Duodenal mucosa (tissue), 2 donors: ENCODE results near the gene GJB5.
A peak's percentile ranks its signal among the peaks of the same experiment; 100 is the strongest.
"Not testable (repeated sequence)": the region's sequence is repeated elsewhere in the genome, so short reads cannot be mapped to it uniquely, and the experiment has no call there.

ENCODE experiments used
- H3K27ac ChIP-seq: one replicate; pipeline ENCODE4 v1.7.0; 2013; ENCODE audit warnings: low read depth, low read length
- H3K27me3 ChIP-seq, 2 donors: one replicate each; pipeline ENCODE4 v1.7.0; 2013; ENCODE audit warnings: low read length in 2 of 2, control low read depth in 1 of 2; ENCODE audit not compliant: insufficient read depth in 2 of 2, control insufficient read depth in 1 of 2
- H3K36me3 ChIP-seq, 2 donors: one replicate each; pipeline ENCODE4 v1.7.0; 2013; ENCODE audit warnings: low read length in 2 of 2, control low read depth in 1 of 2; ENCODE audit not compliant: insufficient read depth in 2 of 2, control insufficient read depth in 1 of 2
- H3K4me1 ChIP-seq, 2 donors: one replicate each; pipeline ENCODE4 v1.7.0; 2013; ENCODE audit warnings: low read length in 2 of 2, control low read depth in 1 of 2; ENCODE audit not compliant: insufficient read depth in 2 of 2, control insufficient read depth in 1 of 2
- H3K4me3 ChIP-seq, 2 donors: one replicate each; pipeline ENCODE4 v1.7.0; 2013; ENCODE audit warnings: low read length in 2 of 2, low read depth in 1 of 2
- H3K9ac ChIP-seq, 2 donors: one replicate each; pipeline ENCODE4 v1.7.0; 2013; ENCODE audit warnings: low read length in 2 of 2, low read depth in 1 of 2
- H3K9me3 ChIP-seq, 2 donors: one replicate each; pipeline ENCODE4 v1.7.0; 2013; ENCODE audit warnings: low read length in 2 of 2, control low read depth in 1 of 2; ENCODE audit not compliant: control insufficient read depth in 1 of 2

The GJB5 gene

DNA sequence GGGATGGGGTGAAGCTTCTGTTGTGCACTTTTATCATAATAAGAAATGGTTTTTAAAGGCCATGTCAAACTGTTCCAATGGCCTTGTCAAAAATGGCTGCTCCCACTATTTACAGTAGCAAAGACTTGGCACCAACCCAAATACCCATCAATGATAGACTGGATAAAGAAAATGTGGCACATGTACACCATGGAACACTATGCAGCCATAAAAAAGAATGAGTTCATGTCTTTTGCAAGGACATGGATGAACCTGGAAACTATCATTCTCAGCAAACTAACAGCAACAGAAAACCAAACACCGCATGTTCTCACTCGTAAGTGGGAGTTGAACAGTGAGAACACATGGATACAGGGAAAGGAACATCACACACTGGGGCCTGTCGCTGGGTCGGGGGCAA, 18.3 kb downstream of the GJB5 start:
- H3K27me3 ChIP-seq, H3K4me3 ChIP-seq, H3K4me1 ChIP-seq, H3K27ac ChIP-seq, H3K9me3 ChIP-seq, H3K9ac ChIP-seq, H3K36me3 ChIP-seq: not testable (repeated sequence)

DNA sequence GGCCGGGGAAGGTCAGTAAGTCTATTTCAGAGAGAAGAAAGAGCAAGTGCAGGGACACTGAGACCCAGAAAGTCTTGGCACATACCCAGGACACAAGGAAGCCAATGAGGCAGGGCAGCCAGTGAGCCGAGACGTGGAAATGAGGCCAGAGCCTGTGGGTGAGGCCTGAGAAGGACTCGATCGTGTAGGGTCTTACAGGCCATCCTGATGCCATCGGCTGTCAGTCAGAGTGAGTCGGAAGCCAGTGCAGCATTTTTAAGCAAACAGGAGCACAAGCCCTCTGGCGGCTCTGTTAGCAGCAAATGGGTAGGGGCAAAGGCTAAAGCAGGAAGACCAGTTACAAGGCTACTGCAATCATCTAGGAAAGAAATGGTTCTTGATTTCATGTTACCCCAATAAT, 20.1 kb downstream of the GJB5 start:
- no peak overlapping the region for H3K27ac ChIP-seq
- H3K9ac ChIP-seq: no peak overlapping the region
- H3K9me3 ChIP-seq: no peaks in the 10 kb centered on the region
- H3K4me1 ChIP-seq: no peaks in the 10 kb centered on the region
- peaks cover 0 to 15% of the 10 kb centered on the region in 2 donors for H3K27me3 ChIP-seq
- no peak overlapping the region for H3K4me3 ChIP-seq
- H3K36me3 ChIP-seq: no peaks in the 10 kb centered on the region

DNA sequence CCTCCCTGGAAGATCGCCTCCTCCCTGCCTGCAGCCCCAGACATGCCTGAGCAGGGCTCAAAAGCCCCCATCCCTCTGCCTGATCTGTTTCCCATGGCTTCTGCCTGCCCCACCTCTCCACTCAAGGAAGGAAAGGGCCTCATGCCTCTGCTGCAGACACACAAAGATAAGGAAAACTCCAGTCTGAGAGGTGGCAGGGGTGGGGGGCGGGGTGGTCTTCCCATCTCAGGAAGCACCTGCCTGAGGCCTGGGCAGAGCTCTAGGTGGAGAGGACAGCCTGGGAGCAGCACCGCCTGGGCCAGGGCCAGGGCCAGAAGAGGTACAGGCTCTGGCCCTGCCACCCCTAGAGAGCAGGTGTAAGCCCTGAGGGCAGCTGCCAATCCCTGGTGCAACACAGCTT, 22.1 kb downstream of the GJB5 start:
- Histone ChIP-seq H3K4me1 (peaks cover 0 to 13% of the 10 kb centered on the region in 2 donors), H3K27me3 (peaks cover 5 to 25% of the 10 kb centered on the region in 2 donors), H3K9me3 (no peaks in the 10 kb centered on the region), H3K9ac (no peak overlapping the region), H3K27ac (no peak overlapping the region), H3K36me3 (no peaks in the 10 kb centered on the region), H3K4me3 (no peak overlapping the region)

DNA sequence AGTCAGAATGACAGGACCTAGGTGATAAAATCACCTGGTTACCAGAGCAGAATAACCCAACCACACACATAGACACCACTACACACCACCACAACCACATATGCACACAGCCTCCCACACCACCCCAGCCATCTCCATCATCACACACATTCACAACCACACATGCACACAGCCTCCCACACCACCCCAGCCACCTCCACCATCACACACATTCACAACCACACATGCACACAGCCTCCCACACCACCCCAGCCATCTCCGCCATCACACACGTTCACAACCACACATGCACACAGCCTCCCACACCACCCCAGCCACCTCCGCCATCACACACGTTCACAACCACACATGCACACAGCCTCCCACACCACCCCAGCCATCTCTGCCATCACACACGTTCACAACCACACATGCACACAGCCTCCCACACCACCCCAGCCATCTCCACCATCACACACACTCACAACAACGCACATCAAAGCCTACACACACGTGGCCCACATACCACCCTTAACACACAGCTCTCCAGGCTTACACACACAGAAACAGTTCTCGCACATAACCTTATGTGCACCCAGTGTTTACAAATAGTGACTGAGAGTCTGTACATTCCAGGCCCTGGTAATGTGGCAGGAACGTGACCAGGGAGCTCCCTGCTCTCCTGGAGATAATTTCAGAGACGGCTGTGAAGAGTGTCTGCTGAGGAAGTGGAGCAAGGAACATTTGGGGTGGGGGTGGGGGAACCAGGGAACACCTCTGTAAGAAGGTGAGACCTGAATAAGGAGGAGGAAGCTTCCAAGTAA, 22.9 kb downstream of the GJB5 start:
- no peak overlapping the region for H3K4me3 ChIP-seq
- no peak overlapping the region for H3K9ac ChIP-seq
- no peaks in the 10 kb centered on the region for H3K9me3 ChIP-seq
- peaks cover 5 to 17% of the 10 kb centered on the region in 2 donors for H3K4me1 ChIP-seq
- no peak overlapping the region for H3K27ac ChIP-seq
- H3K27me3 ChIP-seq: peaks cover 12 to 29% of the 10 kb centered on the region in 2 donors
- H3K36me3 ChIP-seq: no peaks in the 10 kb centered on the region

DNA sequence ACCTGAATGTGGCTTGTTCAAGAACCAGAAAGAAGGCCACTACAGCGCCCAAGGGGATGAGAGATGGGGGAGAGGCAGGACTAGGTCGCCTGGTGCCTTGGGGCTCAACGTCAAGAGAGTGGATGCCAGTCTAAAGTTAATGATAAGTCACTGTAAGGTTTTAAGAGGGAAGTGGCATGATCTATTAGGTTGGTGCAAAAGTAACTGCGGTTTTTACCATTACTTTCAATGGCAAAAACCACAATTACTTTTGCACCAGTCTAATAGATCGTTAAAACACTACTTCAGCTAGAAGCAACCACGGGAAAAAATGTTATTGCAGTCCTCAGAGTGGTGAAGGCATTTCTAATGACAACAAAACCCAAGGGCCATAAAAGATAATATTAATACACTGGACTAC, 23.5 kb downstream of the GJB5 start:
- H3K36me3 ChIP-seq: no peaks in the 10 kb centered on the region
- no peak overlapping the region for H3K9ac ChIP-seq
- H3K9me3 ChIP-seq: no peaks in the 10 kb centered on the region
- no peak overlapping the region for H3K27ac ChIP-seq
- no peak overlapping the region for H3K4me3 ChIP-seq
- H3K4me1 ChIP-seq: peaks cover 5 to 17% of the 10 kb centered on the region in 2 donors
- peaks cover 12 to 32% of the 10 kb centered on the region in 2 donors for H3K27me3 ChIP-seq

DNA sequence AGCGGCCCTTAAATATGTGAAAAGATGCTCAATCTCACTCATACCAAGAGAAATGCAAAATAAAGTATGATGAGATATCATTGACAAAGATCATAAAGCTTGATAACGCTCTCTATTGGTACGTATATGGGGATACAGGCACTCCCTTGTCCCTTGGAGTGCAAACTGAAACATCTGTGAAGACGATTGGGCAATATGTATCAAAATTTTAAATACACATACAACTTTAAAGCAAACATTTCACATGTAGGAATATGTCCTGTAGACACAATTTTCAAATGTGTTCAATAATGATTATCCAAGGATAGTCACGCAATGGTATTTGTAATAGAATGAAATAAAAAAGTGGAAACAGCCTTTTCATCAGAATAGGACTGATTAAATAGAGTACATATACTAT, 24.2 kb downstream of the GJB5 start:
- Histone ChIP-seq H3K9ac (no peak overlapping the region), H3K27ac (no peak overlapping the region), H3K9me3 (no peaks in the 10 kb centered on the region), H3K36me3 (no peaks in the 10 kb centered on the region), H3K4me3 (no peak overlapping the region), H3K27me3 (peaks cover 12 to 32% of the 10 kb centered on the region in 2 donors), H3K4me1 (peaks cover 9 to 17% of the 10 kb centered on the region in 2 donors)

DNA sequence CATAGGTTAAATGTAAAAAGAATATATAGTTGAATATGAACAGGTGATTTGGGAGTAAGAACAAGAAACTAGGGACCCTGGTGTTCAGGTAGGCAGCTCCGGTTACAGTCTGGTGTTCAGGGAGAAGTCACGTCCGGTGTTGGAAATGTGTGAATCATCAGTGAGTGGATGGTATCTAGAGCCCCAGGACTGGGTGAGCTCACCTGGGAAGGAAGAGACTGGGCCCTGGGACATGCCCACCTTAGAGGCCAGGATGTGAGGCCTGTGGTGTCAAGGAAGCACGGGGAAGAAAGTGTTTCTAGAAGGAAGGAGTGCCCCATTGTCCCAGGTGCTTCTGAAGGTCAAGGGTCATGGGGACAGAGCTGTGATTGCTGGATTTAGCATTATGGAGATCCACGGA, 24.7 kb downstream of the GJB5 start:
- Histone ChIP-seq H3K9me3 (no peaks in the 10 kb centered on the region), H3K27ac (no peak overlapping the region), H3K27me3 (peaks cover 12 to 32% of the 10 kb centered on the region in 2 donors), H3K4me1 (peaks cover 11 to 17% of the 10 kb centered on the region in 2 donors), H3K36me3 (no peaks in the 10 kb centered on the region), H3K4me3 (no peak overlapping the region), H3K9ac (no peak overlapping the region)

DNA sequence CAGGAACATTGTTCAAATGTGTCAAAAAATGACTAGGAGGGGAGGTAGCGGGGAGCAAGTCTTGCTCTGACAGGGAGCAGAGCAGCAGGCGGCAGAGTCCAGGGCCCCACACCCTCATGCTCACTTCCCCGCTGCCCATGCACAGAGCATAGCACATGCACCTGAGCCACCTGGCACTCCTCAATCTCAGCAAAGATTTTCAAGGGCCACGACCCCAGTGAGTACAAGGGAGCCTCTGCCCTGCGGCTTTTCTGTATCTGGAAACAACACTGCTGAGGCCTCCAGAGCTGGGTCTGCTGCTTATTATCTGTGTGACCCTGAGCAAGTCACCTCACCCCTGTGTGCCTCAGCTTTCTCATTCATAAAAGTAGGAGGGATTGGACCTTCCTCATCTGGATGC, 25.1 kb downstream of the GJB5 start:
- Histone ChIP-seq H3K36me3 (no peaks in the 10 kb centered on the region), H3K9me3 (no peaks in the 10 kb centered on the region), H3K9ac (no peak overlapping the region), H3K4me3 (no peak overlapping the region), H3K27me3 (peaks cover 12 to 32% of the 10 kb centered on the region in 2 donors), H3K4me1 (peaks cover 11 to 17% of the 10 kb centered on the region in 2 donors), H3K27ac (no peak overlapping the region)

DNA sequence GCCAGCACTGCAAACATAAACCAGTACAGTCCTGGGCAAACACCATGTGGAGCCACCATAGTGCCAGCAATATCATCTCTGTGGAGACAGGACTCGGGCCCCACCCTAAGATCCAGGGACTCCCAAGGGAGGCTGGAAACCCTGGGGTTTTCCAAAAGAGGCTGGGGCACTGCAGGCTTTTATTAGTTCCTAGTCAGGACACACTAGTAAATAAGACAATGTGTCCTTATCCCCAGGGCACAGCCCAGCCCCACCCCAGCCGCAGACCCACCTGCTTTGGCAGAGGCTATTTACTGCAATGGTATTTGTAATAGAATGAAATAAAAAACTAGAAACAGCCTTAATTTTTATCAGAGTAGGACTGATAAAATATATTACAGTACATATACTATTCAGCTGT, 25.7 kb downstream of the GJB5 start:
- Histone ChIP-seq H3K9me3 (no peaks in the 10 kb centered on the region), H3K9ac (no peak overlapping the region), H3K4me3 (peak overlapping the region in 1 of 2 donors; percentile 57), H3K4me1 (peaks cover 11 to 17% of the 10 kb centered on the region in 2 donors), H3K36me3 (no peaks in the 10 kb centered on the region), H3K27ac (no peak overlapping the region), H3K27me3 (peaks cover 12 to 32% of the 10 kb centered on the region in 2 donors)

DNA sequence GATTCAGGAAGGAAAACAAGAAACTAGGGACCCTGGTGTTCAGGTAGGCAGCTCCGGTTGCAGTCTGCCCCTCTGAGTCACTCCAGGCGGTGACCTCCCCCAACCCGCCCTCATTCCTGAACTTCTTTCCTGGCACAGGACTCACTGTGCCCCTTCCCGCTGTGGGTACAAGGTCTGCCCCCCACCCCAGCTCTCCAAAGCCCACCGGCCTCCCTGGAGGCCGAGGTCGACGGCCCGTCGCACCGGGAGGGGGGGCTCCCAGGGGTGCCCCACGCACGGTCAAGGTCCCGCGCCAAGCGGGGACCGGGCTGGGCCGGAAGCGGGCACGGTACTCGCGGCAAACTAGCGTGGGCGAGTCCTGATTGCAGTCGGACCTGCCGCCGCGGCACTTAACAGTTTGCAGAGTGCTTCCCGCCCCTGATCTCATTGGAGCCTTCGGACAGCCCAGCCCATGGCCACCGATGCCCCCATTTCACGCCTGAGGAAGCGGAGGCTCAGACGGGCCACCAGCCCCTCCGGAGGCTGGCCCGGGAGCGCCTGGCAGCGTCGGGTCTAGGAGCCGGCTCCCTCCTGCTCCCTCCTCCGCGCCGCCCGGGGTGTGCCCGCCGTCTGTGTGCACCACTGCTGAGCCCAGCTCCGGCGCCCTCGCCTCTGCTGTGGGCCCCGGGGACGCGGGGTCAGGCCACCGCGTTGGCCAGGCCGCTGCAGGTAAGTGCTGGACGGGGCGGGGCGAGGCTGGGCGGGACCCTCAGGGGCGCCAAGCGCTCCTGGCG, 26.4 kb downstream of the GJB5 start, which contains the start of gene GJB3:
Gene GJB3 (plus strand): TSS at position 144 of the 773 bp plus-strand sequence. CDS start 3,549 bp downstream, outside the sequence.
- H3K27ac ChIP-seq: no peak within 1 kb of the TSS
- peak within 1 kb of the TSS; percentile 57 for H3K4me3 ChIP-seq
- no peaks in the 10 kb centered on the region for H3K36me3 ChIP-seq
- H3K4me1 ChIP-seq: peaks cover 11 to 17% of the 10 kb centered on the region in 2 donors
- H3K9me3 ChIP-seq: no peaks in the 10 kb centered on the region
- H3K27me3 ChIP-seq: peaks cover 12 to 32% of the 10 kb centered on the region in 2 donors
- H3K9ac ChIP-seq: peak within 1 kb of the TSS in 1 of 2 donors; percentile 22
